GM12875 (cell line): Measurements from ENCODE around the gene IFT43.

Experiments
- H3K4me3 ChIP-seq: one replicate; pipeline ENCODE4 v1.5.1; 2011; ENCODE audit warnings: low read depth, low read length, control low read depth
- CTCF ChIP-seq: IDR thresholded peaks from 2 replicates; pipeline ENCODE4 v1.5.1; 2011; ENCODE audit warnings: low read depth, mild to moderate bottlenecking, control low read depth, inconsistent platforms, low read length, moderate library complexity, borderline replicate concordance; ENCODE audit not compliant: insufficient read depth

Gene IFT43

GRCh38 chr14:76011930-76012329 is 26.4 kb downstream of the IFT43 start:
- no peak overlapping the region for H3K4me3 ChIP-seq
- no peak for TF ChIP-seq CTCF

GRCh38 chr14:76012354-76012753 is 26.8 kb downstream of the IFT43 start:
- TF ChIP-seq CTCF, result no peak
- no peak overlapping the region for H3K4me3 ChIP-seq

GRCh38 chr14:76015191-76015590 is 29.6 kb downstream of the IFT43 start:
- no peak overlapping the region for H3K4me3 ChIP-seq
- TF ChIP-seq CTCF, result no peak

- H3K4me3 ChIP-seq, result no peak overlapping the region
- no peak for TF ChIP-seq CTCF
These were observed 30.1 kb downstream of the IFT43 start for GRCh38 chr14:76015668-76016067.

- H3K4me3 ChIP-seq, result no peak overlapping the region
- TF ChIP-seq CTCF, result no peak
These were observed 34.1 kb downstream of the IFT43 start for GRCh38 chr14:76019676-76020075.

- TF ChIP-seq CTCF, result no peak
These were observed 37.4 kb downstream of the IFT43 start for GRCh38 chr14:76022991-76023390.

GRCh38 chr14:76023757-76024156 is 38.2 kb downstream of the IFT43 start:
- no peak overlapping the region for H3K4me3 ChIP-seq
- TF ChIP-seq CTCF, result no peak

More at GRCh38 chr14:76022991-76023390, 37.4 kb downstream of the IFT43 start:
- H3K4me3 ChIP-seq, result no peak overlapping the region
